SIG-M5 (cell line): ENCODE data around the gene RSAD2.
"Not testable (repeated sequence)": the region's sequence is repeated elsewhere in the genome, so short reads cannot be mapped to it uniquely, and the experiment has no call there.

Source experiments
- DNase-seq: peaks from one replicate; lab custom pipeline; 2025; lab: John Stamatoyannopoulos, UW

The RSAD2 gene

DNA sequence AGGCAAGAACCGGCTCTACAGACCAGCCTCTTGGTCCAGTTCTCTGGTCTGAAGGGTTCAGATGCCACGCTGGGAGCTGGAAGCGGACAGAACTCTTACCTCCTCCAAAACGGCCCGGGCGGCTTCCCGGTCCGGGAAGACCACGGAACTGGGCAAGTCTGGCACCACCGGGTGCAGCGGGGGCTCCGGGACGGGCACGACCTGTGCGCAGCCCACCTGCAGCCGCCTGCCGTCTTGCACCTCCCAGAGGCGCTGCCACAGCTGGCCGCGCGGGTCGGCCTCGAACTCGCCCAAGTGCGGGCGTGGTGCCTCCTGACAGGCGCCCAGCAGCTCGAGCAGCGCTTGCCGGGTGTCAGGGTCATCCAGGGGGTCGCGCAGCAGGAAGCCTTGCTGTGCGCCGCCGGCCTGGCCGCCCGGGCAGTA lies 12.6 kb upstream of the RSAD2 start:
- DNase-seq: no peak

DNA sequence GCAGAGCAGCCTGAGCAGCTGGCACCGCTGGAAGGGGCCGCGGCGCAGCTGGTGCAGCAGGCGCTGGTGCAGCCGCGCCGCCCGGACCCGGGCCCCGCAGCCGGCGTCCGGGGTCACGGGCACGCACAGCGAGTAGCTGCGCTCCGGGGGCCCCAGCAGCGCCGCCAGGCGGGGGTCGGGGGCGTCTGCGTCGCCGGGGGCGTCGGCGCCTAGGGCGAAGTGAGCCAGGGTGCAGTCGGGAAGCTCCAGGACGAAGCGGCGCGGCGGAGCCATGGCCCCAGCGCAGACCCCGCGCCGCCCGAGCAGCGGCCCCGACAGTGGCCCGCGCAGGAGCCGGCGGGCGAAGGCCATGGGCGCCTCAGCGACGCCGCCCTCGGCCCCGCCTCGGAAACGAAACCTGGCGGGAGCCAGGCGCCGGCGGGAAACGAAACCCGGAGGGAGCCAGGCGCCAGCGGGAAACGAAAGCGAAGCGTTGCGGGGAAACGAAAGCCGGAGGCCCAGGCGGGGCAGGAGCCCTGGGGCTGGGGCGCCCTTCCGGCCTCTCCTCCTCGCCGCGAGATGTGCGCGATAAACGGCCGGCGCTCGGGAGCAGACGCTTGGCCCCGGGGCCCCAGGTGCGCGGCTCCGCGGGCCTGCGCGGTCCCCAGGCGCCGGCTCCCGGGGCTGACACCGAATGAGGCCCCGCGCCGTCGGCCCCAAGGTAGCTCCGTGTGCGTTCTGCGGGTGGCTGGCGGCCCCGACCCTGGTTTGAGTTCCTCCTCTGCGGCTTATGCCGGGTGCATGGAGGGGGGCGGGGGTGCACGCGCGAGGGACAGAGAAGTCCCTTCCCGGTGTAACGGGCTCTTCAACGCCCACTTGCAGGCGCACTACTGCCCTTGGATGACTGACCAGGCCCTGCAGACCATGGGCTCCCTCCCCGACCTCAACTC lies 12.0 kb upstream of the RSAD2 start, which contains the start of gene CMPK2:
TSS of gene CMPK2 (minus strand) at position 562 of the 929 bp plus-strand sequence. CDS start at position 351, 211 bp downstream.
- DNase-seq: no peak

DNA sequence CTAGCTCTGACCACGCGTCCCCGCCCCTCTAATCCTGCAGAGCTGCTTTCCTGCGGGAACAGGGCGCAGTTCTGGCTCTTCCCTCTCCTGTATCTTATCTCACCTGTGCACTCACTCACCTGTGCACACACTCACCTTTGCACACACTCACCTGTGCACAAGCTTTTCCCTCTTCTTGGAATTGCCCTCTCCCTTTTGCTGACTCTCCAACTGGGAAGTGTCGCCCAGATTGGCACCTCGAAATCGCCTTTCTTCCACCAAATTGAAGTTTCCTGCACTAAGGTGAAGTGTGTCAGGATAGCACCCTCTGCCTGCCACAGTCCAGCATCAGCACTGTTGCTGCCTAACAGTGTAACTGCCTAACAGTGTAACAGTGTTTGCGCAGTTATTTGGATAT lies 11.3 kb upstream of the RSAD2 start:
- no peak for DNase-seq

DNA sequence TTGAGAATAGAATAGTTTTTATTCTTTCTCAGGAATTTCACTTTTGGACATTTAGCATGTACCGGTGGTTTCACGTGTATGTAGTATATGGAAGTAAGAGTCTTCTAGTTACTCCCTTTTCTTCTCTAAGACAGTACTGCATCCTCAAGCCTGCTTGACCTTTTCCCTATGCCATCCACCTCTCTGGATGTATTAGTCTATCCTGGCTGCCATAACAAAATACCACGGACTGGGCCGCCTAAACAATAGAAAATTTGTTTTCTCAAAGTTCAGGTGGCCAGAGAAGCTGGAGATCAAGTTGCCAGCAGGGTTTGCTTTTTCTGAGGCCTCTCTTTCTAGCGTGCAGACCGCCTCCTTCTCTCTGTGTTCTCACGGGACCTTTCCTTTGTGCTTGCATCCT lies 10.6 kb upstream of the RSAD2 start:
- DNase-seq: no peak

DNA sequence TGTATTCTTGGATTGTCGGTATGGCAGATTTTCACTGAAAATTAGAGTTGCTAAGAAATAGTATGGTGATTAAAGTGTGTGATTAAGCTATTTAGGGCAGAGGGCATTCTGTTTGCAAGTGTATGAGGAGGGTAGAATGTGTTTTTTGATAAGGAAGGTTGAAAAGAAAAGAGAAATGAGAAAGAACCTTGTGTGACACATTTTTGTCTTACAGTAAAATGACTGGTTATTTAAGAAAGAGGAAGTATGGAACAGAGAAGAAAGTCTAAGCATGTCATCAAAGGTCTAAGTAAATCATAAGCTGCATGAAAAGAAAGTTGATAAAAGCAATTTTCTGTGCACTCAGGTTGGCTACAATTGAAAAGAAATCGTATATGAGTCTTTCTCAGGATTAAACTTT lies 5.2 kb upstream of the RSAD2 start:
- no peak for DNase-seq

DNA sequence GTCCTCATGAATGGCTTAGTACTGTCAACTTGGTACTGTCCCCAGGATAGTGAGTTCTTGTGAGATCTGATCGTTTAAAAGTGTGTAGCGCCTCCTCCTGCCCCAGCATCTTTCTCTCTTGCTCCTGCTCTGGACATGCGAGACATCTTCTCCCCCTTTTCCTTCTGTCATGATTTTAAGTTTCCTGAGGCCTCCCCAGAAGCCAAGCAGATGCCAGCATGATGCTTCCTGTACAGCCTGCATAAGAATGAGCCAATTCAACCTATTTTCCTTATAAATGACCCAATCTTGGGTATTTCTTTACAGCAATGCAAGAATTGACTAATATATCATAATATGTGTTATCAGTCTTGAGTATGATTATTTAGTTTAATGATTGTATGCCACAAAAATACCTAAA lies 3.5 kb upstream of the RSAD2 start:
- no peak for DNase-seq

DNA sequence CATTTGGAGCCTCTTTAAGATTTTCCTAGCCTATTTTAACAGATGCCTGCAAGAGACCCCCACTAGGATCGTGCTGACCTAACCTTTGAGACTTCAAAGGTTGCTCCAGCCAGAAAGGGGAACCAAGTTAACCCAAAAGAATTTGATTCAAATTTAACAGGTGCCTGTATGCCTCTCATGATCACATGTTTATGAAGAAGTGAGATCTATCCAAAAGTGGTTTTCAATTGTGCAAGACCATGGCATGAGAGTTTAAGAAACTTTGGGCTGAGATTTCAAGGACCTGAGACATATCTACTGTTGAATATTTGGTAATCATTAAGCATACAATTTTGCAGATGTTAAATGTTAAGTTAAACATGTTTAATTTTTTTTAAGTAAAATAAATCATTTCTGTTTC lies 1.3 kb upstream of the RSAD2 start:
- no peak for DNase-seq

DNA sequence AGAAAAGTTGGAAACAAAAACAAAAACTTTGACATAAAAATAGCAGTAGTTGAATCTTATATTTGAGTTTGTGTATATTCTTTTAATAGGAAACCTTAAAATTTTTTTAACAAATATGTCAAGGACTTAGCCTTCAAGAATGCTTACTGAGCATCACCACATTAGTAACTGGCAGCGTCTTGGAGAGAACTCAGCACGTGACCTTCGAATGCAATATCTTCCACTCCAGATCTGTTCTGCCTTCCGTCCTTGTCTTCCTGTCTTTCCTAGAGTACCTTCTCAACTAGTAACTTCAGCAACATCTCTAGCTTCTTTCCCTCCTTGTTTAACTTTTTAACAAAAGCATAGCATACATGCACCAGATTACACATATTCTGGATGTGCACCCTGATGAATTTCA lies 972 bp downstream of the RSAD2 start:
- DNase-seq: no peak

DNA sequence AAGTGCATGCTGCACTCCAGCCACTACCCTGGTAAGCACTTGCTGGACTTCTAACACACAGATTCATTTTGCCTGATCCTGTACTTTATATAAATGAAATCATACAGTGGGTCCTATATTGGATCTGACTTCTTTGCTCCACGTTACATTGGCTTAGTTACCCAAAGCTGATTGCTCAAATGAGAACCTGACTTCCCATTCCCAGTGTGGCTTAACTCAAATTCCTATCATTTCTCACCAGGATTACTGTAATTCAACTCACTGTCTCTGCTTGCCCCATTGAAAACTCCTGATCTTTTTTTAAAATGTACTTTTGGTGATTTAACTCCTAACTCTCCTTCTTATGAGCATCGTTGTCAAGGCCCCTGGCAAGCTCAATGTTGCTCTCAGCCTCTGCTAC lies 1.4 kb downstream of the RSAD2 start:
- DNase-seq: no peak

DNA sequence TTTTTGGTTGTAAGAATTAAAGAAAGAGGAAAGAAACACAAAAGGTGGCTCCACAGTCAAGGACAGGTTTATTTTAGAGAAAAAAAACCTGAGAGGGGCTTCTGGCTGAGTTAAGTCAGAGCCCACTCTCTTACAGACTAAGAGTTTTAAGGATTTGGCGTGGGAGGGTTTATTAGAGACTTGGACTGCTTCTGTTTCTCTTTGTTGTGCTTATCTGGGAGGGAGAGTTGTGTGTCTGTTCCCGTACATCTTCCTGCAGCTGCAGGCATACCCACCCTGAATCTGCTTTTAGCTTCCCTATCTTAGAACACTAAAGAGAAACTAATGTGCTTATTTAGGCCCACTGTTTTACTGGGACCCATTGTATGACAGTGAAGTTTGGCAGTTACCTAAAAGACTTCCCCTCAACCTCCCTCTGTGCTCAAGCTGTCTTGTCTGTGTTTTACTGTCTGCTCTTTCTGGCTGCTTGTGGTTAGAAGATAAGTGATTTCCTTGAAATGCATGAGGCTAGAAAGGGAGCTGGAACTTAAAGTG lies 2.7 kb downstream of the RSAD2 start:
- no peak for DNase-seq

DNA sequence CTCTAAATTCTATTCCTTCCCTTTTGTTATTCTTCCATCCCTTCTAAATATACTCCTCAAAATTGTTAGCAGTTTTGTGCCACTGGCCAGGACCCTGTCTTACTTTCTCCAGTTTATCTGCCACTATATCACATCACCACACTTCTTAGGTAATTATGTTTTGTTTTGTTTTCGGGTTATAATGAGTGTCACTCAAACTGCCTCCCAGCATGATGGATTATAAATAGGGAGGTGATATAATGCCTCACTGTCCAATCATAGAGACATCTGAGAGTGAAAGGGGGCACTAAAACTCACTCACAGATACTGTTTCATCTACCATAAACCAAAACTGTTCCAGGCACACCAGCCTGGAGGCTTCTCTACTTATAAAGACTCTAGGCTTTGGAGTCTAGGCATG lies 3.5 kb downstream of the RSAD2 start:
- no peak for DNase-seq

DNA sequence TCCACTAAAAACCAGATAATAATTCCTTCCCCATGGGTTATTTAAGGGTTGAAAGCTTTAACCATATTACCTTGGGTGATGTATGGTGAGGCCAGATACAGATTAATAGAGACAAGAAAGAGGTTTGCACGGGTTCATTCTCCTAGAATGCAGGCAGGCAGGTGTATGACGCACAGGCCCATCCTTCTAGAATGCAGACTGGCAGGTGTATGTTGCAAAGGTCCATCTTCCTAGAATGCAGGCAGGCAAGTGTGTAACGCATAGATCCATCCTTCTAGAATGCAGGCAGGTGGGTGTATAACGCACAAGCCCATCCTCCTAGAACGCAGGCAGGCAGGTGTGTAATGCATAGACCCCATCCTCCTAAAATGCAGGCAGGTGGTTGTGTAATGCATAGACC lies 3.9 kb downstream of the RSAD2 start:
- no peak for DNase-seq

DNA sequence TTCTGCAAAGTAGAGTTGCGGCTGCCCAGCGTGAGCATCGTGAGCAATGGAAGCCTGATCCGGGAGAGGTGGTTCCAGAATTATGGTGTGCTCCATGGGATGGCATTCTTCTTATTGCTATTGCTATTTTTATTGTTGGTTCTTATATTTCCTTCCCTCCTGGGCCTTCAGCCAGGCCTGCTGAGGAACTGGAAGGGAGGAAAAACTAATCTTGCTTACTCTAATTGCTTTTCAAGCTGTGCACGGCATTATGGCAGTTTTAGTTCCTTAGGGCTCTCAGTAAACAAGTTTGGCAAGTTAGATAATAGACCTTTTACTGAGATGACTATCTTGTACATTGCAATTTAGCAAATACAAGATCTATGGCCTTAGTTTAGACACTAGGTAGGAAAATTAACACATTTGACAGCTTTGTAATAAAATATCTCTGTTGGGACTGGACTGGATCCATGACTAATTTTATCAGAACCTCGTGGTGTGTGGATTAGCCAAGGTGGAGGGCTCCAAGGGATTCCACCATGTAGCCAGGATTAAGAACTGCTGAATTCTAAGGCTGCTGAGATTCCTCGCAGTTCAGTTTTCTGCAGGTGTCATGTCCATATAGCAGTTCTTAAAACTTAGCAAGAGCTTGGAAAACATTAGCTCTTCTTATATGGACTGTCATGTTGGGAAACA lies 6.0 kb downstream of the RSAD2 start:
- no peak for DNase-seq

DNA sequence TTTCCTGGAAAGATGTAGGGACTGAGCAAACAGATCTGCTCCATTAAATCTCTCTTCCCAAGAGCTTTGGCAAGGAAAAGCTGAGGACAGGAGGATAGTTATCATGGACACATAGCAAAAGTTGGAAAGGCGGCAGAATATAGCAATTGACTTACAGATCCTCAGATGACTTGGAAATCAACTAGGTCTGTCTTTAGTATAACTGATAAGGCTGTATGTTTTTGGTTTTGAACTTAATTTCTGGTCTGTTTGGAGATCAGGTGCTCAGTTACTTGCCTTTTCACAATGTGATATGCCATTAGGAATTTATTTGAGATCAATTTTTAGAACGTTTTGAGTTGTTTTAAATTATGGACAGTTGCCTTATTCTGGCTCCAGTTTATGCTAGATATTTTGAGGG lies 8.0 kb downstream of the RSAD2 start:
- no peak for DNase-seq

DNA sequence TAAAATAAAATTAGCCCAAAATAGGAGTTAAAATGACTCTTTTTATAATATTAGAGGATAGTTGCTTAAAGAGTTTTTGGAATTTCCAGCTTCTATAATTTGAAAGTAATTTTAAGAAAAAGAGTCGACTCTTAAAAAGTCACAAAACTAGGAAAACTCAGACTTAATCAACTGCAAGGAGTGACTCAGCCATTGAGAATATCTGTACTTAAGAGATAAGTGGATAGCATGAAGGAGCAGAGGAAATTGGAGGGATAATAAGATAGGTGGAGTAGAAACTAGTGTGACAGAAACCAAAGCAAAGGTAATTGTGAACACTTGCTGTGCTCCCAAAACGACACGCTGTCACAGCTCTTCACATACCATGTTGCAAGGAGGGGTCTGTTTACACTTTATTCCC lies 8.4 kb downstream of the RSAD2 start:
- no peak for DNase-seq

DNA sequence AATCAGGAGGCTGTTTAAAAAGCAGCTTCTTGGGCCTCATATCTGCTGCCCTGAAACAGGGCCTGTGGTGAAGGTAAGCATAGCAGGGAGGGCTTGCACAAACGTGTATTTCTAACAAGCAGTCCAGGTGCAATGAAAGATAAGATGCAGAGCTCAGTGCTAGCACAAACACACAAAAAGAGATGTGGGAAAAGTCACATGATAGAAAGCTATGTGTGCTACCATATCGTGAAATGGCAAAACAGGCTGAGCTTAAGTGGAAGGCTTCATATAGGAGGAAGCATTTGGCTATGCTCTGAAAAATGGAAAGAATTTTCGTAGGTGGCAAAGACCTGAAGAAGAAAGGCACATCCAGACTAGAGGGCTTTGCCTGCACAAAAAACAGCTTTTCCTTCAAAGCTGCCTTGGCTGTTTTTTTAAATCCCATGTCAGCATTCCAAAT lies 10.2 kb downstream of the RSAD2 start:
- DNase-seq: no peak

DNA sequence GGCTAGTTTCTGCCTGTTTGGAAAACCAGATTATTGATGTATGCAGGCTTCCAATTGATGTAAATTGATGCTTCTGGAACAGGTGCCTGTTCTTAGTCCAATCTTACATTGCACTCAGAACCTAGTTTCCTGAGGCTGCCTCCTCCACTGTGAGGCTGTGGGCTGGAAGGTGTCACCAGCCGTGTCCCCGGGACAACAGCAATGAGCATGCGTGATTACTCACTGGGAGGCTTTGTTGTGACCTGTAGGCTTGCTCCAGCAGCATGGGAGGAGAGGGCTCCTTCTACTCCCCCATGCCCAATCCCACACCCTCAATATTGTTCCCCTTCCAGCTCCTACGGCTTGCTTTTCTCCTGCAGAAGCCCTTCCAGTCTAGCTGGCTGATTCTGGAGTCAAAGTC lies 11.1 kb downstream of the RSAD2 start:
- DNase-seq: no peak

DNA sequence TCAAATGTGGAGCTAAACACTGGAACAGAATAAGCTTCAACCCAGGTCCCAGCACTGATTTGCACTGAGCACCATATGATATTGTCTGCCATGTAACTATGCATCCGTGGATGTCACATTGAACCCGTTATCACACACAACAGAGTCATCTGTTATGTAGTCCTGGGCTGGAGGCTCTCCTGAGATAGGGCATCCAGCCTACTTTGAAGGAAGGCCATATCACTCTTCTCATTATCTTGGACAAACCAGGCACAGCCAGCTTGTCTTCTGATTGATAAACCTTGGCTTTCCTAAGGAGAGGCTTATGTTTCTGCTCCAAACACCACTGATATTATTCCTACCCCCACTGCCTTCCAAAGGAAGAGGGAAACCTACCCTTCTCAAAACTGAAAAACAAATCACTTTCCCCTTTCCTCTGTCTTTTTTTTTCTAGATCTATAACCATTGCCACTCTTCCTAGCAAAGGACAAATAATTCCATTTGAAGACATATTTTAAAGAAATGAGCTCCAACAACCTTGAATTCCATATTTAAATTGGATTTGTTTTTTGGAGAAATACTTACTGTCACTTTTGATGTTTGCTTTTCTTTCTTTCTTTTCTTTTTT lies 16.4 kb downstream of the RSAD2 start:
- no peak for DNase-seq

DNA sequence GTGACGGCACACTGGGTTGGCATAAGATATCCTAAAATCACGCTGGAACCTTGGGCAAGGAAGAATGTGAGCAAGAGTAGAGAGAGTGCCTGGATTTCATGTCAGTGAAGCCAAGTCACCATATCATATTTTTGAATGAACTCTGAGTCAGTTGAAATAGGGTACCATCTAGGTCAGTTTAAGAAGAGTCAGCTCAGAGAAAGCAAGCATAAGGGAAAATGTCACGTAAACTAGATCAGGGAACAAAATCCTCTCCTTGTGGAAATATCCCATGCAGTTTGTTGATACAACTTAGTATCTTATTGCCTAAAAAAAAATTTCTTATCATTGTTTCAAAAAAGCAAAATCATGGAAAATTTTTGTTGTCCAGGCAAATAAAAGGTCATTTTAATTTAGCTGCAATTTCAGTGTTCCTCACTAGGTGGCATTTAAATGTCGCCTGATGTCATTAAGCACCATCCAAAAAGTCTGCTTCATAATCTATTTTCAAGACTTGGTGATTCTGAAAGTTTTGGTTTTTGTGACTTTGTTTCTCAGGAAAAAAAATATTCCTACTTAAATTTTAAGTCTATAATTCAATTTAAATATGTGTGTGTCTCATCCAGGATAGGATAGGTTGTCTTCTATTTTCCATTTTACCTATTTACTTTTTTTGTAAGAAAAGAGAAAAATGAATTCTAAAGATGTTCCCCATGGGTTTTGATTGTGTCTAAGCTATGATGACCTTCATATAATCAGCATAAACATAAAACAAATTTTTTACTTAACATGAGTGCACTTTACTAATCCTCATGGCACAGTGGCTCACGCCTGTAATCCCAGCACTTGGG lies 19.6 kb downstream of the RSAD2 start:
- DNase-seq: no peak

DNA sequence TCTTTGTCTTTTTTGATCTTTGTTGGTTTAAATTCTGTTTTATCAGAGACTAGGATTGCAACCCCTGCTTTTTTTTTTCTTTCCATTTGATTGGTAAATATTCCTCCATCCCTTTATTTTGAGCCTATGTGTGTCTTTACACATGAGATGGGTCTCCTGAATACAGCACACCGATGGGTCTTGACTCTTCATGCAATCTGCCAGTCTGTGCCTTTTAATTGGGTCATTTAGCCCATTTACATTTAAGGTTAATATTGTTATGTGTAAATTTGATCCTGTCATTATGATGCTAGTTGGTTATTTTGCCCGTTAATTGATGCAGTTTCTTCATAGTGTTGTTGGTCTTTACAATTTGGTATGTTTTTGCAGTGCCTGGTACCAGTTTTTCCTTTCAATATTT lies 25.0 kb downstream of the RSAD2 start:
- DNase-seq: not testable (repeated sequence)

DNA sequence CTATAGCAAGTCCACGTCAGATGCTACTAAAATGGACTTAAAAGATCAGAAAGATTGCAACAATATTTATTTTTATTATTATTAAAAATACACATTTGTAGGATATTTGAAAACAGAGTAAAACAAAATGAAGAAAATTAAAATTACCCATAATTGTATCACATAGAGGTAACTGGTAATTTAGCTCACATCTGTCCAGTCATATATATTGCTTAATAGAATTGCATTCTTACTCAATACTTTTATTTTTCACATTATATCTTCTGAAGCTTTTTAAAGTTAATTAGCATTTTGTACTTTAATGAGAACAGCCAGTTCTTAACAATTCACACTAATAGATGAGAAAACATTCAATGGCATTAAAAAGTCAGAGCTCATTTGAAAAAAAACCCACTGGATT lies 28.1 kb downstream of the RSAD2 start:
- no peak for DNase-seq
